GM21447 (cell line): Measurements from ENCODE around the gene CLDN19.

Source experiments
- ATAC-seq: cut with Tn5 transposase; IDR thresholded peaks from one replicate; pipeline ENCODE4 v1.9.1; 2021; ENCODE audit not compliant: unreplicated experiment

CLDN19 gene, protein sequence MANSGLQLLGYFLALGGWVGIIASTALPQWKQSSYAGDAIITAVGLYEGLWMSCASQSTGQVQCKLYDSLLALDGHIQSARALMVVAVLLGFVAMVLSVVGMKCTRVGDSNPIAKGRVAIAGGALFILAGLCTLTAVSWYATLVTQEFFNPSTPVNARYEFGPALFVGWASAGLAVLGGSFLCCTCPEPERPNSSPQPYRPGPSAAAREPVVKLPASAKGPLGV

DNA sequence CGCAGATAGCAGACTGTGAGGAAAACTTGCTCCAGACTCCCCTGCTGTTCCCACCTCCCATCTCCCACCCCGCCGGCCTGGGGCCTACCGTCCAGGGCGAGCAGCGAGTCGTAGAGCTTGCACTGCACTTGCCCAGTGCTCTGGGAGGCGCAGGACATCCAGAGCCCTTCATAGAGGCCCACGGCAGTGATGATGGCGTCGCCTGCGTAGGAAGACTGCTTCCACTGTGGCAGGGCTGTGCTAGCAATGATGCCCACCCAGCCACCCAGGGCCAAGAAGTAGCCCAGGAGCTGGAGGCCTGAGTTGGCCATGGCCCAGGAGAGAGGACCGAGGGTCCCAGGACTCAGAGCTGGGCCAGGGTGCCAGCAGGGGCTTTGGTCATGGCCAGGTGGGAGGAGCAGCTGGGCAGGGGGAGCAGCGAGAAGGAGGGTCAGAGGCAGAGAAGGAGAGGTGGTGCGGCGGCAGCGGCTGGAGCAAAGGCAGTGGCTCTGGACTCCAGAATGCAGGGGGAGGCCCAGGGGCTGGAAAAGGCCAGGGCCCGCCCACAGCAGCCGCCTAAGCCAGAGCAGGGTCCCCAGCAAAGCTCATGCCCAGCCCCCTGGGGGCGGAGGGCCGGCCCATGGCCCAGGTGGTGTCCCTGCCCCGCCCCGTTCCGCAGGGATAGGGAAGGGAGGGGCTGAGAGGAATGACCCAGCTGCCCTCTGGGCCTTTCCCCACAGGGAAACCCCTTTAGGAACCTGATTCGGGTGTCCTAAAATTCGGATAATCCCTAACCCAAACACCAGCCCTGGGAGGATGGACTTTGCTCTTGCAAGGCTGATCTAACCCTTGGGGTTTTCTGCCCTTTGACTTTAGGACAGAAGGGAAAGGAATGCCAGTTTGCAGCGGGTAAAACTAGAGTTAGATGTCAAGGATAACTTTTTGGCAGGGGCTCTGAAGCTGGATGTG is at the start of gene CLDN19:
CLDN19 (minus strand) TSS at position 484 of the 948 bp plus-strand sequence; CDS start at position 311, 173 bp downstream.
- no peak for ATAC-seq

DNA sequence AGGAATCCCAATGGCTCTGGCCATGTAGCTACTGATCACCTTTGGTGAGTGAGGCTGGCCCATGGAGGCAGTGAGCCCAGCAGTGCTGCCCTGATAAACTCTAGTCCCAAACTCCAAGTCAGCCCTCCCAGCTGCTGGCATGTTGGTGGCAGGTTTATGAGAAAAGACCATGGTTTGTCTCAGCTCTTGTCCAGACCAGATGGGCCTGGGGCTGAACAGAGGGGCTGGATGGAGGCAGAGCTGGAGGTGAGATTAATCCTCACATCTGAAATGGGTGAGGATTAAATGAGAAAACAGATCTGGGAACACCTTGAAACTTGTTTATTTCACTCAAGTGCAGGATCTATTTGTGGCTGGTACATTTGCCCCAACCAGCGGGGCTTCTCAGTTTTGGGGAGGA is 48.0 kb upstream of the CLDN19 start:
- ATAC-seq = no peak

DNA sequence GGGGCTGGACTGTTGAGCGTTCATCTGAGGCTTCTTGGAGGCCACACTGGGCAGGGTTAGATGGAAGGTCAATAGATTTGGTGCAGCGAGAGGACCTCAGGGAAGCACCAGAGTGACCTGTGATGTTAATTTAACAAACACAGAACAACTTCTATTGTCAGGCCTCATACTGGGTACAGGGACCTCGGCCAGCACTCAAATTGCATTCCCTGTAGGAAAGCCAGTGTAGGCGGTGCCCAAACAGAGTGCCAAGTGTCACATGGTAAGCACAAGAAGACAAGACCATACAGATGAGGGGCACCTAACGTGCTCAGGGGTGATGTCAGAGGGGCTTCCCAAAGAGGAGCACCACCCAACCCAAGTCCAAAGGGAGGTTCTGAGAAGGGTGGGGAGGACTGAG is 46.1 kb upstream of the CLDN19 start:
- ATAC-seq = no peak

DNA sequence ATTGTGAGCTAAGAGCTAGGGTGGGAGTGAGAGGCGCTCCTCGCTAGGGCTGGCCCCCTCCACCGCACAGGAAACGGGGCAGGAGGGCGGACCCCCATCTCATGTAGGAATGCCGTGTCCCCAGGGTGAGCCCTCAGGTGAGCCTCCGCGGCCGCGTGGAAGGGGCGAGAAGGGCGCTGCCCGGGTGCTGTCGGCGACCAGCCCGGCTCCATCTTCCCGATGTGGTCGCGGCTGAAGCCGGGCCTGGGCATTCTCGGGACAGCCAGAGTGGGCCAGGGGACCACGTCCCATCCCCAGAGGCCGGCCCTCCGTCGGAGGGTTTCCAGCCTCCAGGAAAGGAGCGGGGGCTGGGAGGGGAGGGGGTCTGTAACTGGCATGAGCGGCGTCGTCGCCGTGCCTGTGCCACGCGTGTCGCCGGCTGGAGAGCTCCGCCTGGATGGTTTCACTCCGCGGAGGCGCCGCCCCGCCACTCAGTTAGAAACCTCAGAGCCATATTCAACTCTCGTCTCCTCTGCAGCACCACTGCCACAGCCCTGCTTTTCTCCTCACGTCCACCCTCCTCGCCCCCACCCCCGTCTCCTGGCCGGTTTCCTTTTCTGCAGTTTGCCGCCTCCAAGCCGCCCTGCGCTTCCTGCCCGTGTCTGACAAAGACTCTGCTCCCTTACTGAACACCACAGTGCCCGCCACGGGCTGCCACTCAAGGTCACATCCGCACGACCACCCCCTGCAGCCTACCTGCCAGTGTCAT is 45.1 kb upstream of the CLDN19 start, which contains the start of gene TMEM269:
TMEM269 (plus strand) TSS at position 46 of the 748 bp plus-strand sequence. CDS start 4,903 bp downstream, outside the sequence.
- ATAC-seq = no peak

DNA sequence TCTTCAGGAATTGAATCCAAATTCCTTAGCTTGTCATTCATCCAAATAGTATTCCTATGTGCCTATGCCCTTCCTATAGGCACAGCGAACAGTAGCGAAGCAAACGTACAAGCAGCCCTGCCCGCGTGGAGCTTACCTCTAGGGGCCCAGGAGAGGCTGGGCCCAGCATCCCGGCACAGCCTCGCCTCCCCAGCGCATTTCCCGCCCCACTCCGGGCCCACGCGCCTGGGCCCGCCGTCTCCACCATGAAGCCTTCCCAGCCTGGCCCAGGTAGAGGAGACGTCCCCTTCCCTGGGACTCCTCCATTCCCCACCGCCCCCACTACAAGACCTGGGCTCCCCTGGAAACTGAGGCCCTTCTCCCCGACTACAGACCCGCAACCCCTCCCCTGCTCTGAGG is 44.5 kb upstream of the CLDN19 start:
- no peak for ATAC-seq

DNA sequence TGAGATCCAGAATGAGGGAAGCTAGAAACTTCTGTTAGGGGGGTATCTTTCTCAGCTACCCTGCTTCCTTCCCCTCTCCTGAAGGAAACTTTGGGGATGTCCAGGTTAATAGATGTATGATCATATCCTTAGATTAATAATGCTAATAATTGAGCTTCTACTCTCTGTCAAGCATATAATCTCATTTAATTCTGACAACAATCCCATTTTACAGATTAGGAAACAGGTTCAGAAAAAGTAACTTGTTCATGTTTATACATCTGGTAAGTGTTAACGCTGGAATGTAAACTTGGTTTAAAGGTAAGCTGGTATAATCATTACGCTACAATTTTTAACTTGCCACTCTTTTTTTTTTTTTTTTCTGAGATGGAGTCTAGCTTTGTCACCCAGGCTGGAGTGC is 43.1 kb upstream of the CLDN19 start:
- ATAC-seq = no peak

DNA sequence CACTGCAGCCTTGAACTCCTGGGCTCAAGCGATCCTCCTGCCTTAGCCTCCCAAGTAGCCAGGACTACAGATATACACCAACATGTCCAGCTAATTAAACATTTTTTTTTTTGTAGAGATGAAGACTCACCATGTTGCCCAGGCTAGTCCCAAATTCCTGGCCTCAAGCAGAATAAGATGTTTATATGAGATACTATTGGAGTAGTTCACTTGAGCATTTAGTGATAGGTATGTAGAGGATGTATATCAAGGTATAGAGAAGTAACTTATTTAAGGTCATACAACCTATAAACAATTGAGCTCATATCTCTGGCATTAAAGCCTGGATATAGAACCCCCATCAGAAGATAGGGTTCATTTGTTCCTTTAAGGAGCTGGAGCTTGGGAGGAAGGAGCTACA is 40.1 kb upstream of the CLDN19 start:
- no peak for ATAC-seq

DNA sequence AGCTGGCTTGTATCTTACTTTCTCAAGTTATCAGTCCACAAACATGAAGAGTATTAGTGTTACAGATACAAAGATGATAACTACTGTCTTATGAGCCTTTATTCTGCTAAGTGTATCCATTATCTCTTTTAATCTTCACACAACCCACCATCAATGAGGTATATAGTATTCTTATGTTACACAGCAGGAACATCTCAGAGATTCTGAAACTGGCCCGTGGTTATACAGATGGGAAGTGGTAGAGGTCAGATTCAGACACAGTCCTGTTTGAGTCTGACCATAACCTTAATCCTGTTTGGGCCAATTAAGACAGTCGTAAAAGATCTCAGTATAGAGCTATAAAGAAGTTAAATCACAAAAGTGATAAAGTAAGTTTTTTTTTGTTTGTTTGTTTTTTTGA is 39.7 kb upstream of the CLDN19 start:
- ATAC-seq = no peak

DNA sequence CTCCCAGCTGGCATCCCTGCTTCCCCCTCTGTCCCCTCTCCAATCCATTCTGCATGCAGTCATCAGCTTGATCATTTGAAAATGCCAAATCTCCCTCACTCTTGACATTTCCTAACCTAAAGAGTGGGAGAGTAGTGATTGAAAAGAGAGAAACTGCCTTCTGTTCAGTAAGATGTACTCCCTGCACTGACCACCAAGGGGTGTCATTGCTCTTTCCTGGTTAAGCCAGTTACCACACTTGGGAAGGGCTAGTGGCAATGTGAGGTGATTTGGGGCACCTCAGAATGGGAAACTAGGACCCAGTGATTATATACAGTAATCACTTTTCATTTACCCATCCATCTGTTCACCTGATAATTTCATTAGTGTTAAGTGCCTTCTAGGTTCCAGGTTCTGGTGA is 37.8 kb upstream of the CLDN19 start:
- ATAC-seq = no peak

DNA sequence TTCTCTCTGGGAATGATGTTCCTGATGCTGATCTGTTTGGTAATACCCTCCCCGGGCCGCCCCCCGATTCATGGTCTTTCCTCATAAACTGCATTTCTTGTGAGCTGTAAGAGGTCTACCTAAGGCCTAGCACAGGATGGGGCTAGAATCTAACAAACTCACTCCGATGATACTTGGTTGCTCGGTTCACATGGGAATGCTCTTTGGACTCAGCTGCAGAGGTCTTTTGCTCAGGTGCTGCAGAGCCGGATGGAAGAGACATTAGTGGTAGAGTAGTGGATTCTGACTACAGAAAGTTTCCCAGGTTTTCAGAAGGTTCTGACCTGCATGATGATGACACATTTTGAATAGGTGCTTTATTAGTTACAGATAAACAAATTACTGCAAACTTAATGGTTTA is 36.5 kb upstream of the CLDN19 start:
- no peak for ATAC-seq

DNA sequence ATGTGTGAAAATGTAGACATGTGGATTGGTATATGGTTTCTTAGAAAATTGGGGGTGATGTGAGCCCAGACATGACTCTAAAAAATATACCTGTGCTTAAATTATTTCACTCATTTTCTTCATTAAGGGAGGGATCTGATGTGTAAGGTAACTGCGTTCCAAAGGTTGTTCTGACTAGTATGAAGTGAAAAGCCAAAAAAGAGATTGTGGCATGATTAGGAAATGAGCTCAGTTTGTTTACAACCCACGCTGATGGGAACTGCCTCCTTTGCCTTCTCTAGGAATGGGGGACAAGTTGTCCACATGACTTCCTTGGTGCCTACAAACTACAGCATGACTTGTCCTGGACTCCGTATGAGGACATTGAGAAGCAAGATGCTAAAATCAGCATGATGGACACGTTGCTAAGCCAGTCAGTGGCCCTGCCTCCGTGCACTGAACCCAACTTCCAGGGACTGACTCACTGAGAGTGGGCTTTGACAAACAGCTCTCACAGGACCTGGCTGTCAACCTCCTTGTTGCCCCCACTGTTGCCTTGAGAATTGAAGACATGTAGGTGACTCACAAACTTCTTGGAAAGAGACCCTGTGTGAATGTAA is 35.0 kb upstream of the CLDN19 start:
- no peak for ATAC-seq

DNA sequence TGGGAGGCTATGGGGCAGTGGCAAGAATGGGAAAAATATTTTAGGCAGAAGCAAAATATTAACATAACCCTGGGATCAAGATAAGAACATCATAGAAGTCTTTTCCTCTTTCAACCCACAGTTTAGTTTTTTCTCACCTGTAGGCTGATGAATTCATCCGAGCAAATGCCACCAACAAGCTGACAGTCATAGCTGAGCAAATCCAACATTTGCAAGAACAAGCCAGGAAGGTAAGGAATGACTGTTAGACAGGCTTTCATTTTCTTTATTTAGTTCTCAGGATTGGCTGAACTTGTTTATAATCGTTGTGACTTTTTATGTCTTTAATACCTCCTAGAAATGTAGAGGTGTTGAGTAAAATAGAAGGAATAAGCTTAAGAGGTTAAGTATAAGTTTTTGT is 33.4 kb upstream of the CLDN19 start:
- no peak for ATAC-seq

DNA sequence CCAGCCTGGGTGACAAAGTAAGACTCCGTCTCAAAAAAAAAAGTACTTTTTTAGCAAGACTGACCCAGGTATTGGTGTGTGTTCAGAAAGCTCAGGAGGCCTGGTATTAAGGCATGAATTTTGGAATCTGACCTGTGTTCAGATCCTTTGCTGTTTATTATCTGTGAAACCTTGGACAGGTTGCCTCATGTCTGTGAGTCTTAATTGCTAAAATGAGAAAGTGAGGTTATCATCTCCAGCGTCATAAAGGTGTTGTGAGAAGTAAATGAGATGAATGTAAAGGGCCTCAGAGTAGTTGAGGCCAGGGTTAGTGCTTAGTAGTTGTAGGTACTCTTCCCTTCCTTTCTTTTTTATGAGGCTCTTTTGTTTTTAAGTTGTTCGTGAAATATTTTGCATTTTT is 29.8 kb upstream of the CLDN19 start:
- ATAC-seq = no peak

DNA sequence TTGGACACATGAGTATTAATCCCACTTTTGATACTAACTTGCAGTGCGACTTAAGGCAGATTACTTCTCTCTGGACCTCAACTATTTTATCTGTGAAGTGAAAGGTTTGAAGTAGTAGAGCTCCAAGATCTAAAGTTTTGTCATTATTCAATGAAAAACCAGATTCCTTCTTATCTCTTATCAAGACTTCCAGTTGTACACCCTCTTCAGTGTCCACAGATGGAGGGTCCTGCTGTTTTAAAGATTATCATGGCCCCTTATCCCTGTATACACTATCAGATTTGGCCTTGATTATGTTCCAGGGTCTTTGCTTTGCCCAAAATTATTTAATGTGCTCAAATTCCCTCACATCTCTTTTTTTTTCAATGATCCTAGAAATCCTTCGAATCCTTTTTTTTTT is 28.1 kb upstream of the CLDN19 start:
- no peak for ATAC-seq

DNA sequence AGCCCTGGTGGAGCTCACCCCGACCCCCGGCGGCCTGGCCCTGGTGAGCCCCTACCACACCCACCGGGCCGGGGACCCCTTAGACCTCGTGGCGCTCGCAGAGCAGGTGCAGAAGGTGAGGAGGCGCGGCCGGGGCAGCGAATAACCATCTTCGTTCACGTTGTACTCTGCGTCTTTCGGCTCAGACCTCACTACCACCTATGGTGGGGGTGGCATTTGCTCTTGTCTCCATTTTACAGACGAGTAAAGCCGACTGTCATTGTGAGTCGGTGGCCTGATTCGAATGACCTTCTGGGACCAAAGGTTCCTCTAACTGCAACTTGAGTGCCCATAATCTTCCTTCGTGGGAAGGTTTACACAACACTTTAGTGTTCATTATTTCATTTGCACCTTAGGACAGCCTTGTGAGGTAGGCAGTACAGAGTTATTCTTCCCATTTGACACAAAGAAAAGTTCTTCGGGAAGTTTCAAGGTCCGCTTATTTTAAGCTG is 27.5 kb upstream of the CLDN19 start:
- peak; percentile 3 for ATAC-seq

DNA sequence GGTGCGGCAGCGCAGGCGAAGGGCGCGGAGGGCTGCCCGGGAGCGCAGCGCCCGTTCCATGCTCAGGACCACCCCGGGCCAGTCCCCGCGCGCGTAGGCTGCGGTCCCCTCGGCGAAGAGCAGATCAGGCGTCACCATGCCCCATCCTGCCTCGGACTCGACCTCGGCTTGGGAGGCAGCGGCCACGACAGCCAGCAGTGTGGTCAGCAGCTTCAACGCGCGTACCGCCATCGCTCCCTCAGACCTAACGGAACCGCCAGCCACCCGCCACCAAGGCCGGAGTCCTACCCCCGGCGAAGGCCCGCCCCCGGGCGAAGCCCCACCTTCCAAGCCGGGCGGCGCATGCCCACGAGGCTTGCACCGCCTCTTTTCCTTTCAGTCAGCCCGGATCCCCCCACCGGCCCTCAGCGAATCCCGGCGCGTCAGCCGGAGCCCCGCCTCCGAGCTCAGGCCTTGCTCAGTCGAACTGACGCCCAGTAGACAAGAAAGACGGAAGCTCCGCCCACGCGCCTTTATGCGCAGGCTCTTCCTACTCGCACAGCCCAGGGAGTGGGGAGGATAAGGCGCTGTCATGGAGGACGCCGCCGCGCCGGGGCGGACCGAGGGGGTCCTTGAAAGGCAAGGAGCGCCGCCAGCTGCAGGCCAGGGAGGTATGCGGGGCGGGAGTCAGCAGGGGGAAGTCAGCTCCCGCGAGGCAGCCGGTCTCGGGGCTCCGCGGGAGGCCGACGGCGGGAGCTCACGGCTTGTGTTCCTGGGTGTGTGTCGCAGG is 26.9 kb upstream of the CLDN19 start, which contains the start of the genes C1orf50 and P3H1:
C1orf50 (plus strand) TSS at position 509 of the 769 bp plus-strand sequence; CDS start at position 572, 63 bp downstream.
P3H1 (minus strand) TSS at position 288 of the 769 bp plus-strand sequence; CDS start at position 231, 57 bp downstream.
- peak; percentile 85 for ATAC-seq

DNA sequence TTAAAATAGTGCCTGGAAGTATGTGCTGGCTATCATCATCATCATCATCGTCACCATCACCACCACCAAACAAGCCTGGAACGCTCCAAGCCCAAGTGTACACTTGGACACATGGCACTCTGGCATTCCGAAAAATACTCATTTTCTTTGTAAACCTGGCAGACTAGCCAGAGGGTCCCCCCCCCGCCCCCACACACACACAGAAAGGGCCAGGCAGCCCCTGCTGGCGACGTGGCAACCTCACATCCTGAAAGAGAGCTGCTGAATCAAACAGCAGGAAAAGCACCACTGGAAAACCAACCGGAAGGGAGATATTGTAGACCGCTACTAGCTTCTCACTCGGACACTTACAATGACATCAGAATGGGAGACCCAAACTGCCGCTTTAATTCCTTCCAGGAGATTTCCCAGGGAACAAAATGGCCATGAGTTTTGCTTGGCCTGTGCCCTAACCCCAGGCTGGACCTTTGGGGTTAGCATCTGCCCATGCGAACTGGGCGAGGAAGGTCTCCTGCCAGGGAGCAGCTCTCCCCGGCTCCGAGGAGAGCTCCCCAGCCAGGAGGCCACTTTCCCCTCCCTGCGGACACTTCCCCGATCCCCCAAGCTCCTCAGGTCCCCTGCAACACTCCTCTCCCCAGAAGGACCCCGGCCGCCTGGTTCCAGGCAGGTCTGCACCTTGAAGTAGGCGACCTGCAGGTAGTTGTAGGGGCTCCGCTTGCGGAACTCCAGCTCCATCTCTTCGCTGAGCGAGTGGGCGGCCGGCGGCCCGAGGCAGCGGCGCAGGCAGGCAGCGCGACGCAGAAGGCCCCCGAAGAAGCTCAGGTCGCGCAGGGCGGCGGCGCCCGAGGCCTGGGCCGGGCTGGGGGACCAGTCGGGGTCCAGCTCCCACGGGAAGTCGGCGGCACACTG is 26.1 kb upstream of the CLDN19 start:
- peak; percentile 27 for ATAC-seq

DNA sequence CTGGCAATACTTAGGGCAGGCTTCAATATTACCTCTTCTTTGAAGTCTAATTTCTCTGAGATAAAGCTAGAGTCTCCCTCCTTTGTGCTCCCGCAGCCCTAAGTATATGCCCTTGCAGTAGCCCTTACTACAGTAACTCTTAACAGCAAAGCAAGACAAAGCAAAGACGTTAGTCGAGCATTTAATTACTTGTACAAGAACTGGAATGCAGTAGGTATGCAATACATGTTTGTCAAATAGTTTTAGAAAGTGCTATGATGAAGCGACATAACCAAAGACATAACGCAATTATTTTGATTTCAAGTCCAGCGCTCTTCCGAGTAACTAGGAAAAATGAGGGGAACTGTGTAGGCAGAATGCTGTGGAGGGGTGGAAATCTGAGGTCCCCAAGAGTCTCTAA is 25.2 kb upstream of the CLDN19 start:
- ATAC-seq = no peak

DNA sequence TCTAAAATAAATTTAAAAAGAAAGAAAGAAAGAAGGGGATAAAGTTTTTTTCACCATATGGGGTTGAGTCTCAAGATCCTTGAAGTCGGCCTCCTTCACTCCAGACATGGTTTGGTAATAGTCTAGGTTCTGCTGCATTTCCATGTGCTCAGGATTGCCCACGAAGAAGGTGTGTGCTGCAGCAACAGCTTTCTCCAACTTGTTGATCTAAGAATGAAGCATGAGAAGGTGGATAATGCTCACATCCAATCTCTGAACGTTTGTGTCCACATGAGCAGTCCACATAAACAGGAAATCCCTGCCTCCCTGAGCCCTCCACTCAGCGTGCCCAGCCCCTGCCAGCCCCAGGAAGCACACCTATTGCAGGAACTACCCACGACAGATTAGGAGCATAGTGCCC is 22.2 kb upstream of the CLDN19 start:
- ATAC-seq = no peak
